GM12875 (cell line): ENCODE measurements around the gene N4BP3.

Experiments used
- H3K4me3 ChIP-seq: one replicate; pipeline ENCODE4 v1.5.1; 2011; ENCODE audit warnings: low read depth, low read length, control low read depth
- TF ChIP-seq, protein P1 (sequence below): IDR thresholded peaks from 2 replicates; pipeline ENCODE4 v1.5.1; 2011; ENCODE audit warnings: low read depth, mild to moderate bottlenecking, control low read depth, inconsistent platforms, low read length, moderate library complexity, borderline replicate concordance; ENCODE audit not compliant: insufficient read depth

Gene N4BP3

DNA sequence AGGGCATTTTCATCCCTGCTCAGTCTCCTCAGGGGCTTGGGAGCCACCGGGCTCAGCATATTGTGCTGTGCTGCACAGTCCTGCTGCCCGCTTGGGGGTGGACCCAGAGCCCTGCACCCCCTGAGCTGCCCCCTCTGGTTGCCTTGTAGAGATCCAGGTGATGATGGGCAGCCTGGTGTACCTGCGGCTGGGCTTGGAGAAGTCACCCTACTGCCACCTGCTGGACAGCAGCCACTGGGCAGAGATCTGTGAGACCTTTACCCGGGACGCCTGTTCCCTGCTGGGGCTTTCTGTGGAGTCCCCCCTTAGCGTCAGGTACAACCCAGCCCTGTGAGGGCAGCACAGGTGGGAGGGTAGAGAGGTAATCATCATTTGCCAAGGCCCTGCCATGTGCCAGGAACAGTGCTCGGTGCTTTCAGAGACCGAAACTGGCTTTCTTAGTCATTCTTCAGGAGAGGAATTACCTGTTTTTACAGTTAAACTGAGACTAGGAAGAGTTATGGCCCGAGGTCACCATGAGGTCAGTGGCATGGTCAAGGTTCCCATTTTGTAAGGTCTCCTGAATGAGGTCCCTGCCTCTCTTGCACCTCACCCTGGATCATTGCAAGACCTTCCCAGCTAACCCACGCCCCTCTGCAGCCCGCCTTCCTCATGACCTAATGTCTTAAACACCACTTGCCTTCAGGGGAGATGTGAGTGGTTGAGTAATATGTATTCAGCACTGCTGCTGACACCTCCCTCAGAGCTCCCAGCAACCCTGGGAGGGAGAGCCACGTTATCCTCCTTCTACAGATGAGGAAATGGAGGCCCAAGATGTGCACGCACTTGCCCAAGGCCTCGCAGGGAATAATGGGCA, 32.9 kb downstream of the N4BP3 start:
- TF ChIP-seq, protein P1, sequence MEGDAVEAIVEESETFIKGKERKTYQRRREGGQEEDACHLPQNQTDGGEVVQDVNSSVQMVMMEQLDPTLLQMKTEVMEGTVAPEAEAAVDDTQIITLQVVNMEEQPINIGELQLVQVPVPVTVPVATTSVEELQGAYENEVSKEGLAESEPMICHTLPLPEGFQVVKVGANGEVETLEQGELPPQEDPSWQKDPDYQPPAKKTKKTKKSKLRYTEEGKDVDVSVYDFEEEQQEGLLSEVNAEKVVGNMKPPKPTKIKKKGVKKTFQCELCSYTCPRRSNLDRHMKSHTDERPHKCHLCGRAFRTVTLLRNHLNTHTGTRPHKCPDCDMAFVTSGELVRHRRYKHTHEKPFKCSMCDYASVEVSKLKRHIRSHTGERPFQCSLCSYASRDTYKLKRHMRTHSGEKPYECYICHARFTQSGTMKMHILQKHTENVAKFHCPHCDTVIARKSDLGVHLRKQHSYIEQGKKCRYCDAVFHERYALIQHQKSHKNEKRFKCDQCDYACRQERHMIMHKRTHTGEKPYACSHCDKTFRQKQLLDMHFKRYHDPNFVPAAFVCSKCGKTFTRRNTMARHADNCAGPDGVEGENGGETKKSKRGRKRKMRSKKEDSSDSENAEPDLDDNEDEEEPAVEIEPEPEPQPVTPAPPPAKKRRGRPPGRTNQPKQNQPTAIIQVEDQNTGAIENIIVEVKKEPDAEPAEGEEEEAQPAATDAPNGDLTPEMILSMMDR = peak; percentile 89
- H3K4me3 ChIP-seq = no peak overlapping the region

DNA sequence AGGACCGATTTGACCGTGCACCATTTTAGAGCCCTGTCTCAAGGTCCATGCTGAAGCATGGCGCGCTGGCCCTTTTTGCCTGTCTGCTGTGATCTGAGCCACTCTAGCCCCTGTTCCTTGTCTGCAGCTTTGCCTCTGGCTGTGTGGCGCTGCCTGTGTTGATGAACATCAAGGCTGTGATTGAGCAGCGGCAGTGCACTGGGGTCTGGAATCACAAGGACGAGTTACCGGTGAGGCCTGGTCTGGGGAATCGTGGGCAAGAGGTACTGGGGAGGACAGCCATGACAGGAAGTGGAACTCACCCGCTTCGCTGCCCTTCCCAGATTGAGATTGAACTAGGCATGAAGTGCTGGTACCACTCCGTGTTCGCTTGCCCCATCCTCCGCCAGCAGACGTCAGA, 34.1 kb downstream of the N4BP3 start:
- no peak overlapping the region for H3K4me3 ChIP-seq
- TF ChIP-seq, protein P1 = no peak

DNA sequence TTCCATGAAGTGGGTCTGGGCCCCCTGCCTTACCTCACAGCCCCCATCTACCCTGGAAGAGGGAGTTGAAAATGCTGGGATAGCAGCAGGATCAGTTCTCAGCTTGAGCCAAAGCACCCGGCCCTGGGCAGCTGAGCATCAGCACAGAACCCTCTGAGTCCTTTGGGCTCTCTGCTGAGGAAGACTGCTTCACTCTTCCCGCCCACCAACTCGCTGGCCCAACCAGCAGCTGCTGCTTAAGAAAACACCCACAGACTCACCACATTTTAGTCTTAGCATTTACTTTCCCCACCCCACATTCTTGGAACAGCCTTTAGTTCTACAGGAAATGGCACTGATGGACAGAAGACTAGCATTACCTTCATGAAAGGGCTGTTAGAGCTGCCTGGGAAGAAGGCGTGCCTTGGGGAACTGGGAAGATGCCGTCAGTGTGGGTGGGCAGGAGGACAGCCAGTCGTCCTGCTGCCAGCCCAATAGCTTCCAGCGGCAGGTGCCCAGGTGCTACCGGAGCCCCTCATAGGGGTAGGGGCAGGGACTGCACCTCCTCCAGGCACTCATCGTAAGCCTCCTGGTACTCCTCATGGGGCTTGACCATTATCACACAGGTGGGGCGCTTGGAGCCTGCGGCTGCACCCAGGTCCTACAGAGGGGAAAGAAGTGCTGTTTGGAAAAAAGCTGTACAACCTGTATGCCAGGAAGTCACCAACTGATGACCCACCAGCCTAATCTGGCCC, 36.0 kb downstream of the N4BP3 start:
- H3K4me3 ChIP-seq = no peak overlapping the region
- TF ChIP-seq, protein P1 = no peak

DNA sequence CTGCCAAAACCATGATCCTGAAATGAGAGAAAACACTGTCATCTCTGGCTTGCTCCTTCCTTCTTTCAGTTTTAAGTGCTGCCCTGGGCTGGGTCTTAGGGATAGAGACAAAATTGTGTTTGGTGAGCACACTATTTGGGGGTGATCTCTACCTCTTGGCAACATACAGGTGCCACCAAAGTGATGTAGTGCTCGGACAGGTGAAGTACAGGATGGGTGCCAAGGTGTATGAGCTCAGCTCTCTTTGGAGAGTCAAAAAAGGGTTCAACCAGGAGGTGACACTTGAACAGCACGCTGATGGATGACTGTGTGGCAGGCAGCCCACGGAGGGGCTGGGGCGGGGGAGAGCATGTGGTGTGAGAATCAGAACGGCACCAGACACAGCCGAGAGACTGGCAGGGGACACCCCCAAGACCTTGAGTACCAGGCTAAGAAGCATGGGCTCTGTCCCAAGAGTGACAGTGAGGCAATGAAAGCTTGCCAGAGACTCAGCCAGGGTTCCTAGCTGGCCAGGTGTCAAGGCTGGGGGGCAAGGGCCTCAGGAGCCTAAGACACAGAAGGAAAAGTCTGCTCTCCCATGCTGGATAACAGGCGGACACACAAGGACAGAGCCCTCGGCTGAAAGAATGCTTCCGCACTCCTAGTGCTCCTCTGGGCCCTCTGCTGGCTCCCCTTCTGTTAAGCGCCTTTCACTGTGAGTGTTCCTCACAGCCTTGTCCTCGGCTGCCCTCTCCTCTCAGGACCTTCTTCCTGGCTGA, 37.8 kb downstream of the N4BP3 start:
- TF ChIP-seq, protein P1 = no peak
- H3K4me3 ChIP-seq = no peak overlapping the region

DNA sequence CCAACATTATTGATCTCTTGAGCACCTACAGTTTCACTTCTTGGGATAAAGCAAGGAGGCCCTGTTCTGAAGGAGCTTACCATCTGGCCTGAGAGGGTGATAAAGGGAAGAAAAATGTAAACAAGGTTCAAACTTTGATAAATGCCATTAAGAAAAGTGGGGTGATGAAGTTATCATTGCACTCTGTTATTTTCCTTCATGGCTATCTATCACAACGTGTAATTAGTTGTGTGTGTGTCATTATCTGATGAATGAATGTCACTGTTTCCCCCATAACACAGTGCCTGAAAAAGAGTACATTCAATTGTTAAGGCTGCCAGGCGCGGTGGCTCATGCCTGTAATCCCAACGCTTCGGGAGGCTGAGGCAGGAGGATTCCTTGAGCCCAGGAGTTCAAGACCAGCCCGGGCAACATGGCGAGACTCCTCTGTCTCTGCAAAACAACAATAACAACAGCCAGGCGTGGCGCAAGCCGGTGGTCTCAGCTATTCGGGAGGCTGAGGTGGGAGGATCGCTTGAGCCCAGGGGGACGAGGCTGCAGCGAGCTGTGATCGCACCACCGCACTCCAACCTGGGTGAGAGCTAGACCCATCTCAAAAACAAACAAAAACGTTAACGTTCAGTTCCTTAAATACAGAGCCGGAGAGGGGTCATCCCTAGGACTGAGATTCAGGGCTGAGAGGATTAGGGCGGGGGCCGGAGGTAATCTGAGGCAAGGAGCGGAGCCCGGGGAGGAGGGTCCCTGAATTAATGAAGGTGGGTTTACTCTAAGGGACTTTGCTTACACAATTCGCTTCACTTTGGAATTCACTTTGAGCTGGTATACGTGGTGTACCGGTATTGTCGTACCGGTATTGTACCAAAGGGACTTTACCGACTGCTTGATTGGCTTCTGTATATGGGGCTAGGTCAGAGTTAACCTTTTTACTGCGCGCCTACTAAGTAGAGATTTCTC, 39.4 kb downstream of the N4BP3 start:
- TF ChIP-seq, protein P1 = no peak
- H3K4me3 ChIP-seq = peak overlapping the region; percentile 83
